K562 (cell line): ENCODE measurements around the gene BOLL. TPM values are rescaled to one million over a fixed set of nuclear protein-coding genes. Genes with fewer than 3 reads are reported as not detected.

Experiments used
- KDM5B ChIP-seq: fragments of 200-600 bp; sonication (generic); IDR thresholded peaks from 2 replicates; pipeline ENCODE4 v1.6.1; 2012; ENCODE audit warnings: low read depth, mild to moderate bottlenecking, moderate library complexity, low read length, control low read depth, inconsistent platforms; ENCODE audit not compliant: insufficient replicate concordance
- L3MBTL2 ChIP-seq: fragments of 450-650 bp; IDR thresholded peaks from 2 replicates; pipeline ENCODE4 v1.6.1; 2016; ENCODE audit warnings: mild to moderate bottlenecking, moderate library complexity
- NCOA2 ChIP-seq, 2 experiments: fragments of 450-650 bp; IDR thresholded peaks; 2 replicates each; pipeline ENCODE4 v1.6.1; 2018; ENCODE audit warnings: mild to moderate bottlenecking in 2 of 2, moderate library complexity in 1 of 2; ENCODE audit not compliant: partially characterized antibody in 2 of 2
- PHF21A ChIP-seq: fragments of 450-650 bp; IDR thresholded peaks from 2 replicates; pipeline ENCODE4 v1.6.1; 2017; ENCODE audit warnings: low read depth, borderline replicate concordance
- RCOR1 ChIP-seq, 2 experiments: IDR thresholded peaks; 2 replicates each; pipeline ENCODE4 v1.6.1; 2012; ENCODE audit warnings: low read depth in 2 of 2, low read length in 2 of 2, borderline replicate concordance in 1 of 2, improper control_type of control experiment in 1 of 2
- ZKSCAN8 ChIP-seq: fragments of 200-800 bp; sonication (Bioruptor generic); IDR thresholded peaks from 2 replicates; pipeline ENCODE4 v1.6.1; 2016; ENCODE audit warnings: missing genetic modification characterization, missing compliant biosample characterization
- ZNF224 ChIP-seq: sonication (generic); formaldehyde crosslinking; IDR thresholded peaks from 2 replicates; pipeline ENCODE4 v1.8.0; 2022; ENCODE audit warnings: mild to moderate bottlenecking, missing genetic modification reagents
- ZNF384 ChIP-seq: IDR thresholded peaks from 2 replicates; pipeline ENCODE4 v1.6.1; 2012; ENCODE audit warnings: low read depth, low read length, improper control_type of control experiment
- ZNF561 ChIP-seq: fragments of 450-650 bp; formaldehyde crosslinking; conservative IDR thresholded peaks from 2 replicates; pipeline ENCODE4 v1.4.0; 2020; ENCODE audit warnings: mild to moderate bottlenecking, moderate library complexity
- ZNF586 ChIP-seq: fragments of 450-650 bp; formaldehyde crosslinking; conservative IDR thresholded peaks from 2 replicates; pipeline ENCODE4 v1.4.0; 2020; ENCODE audit warnings: mild to moderate bottlenecking, moderate library complexity
- ZNF830 ChIP-seq: fragments of 250-450 bp; sonication (Bioruptor Pico); IDR thresholded peaks from 2 replicates; pipeline ENCODE4 v1.5.0; 2021; ENCODE audit warnings: mild to moderate bottlenecking
- polyA plus RNA-seq, 8 experiments: library from polyadenylated mRNA; depleted of rRNA in 4 of 8; stranded (reverse) in 5 of 8; unstranded in 3 of 8; fragments of >200 nt; fragmentation: Nextera tagmentation in 2 of 8; fragmentation: Illumina TruSeq in 1 of 8; extraction: Ambion mirVana in 2 of 8; extraction: Trizol in 1 of 8; gene quantifications; 2 replicates each; pipeline versions ENCODE4 v1.2.1 to v1.2.3, GENCODE V29; 2011 to 2014; ENCODE audit warnings: inconsistent platforms in 1 of 8, missing spikeins in 1 of 8
- total RNA-seq, 7 experiments: library from RNA; depleted of rRNA in 6 of 7; stranded (reverse); fragments of >200 nt in 6 of 7; fragmentation: Illumina TruSeq in 2 of 7; extraction: Trizol in 2 of 7; gene quantifications; 2 replicates each; pipeline versions ENCODE4 v1.2.1 to v1.2.3, GENCODE V29; 2011 to 2021; ENCODE audit warnings: low replicate concordance in 1 of 7
- TF ChIP-seq, protein P1 (sequence below): fragments of 250-450 bp; sonication (Bioruptor Pico); IDR thresholded peaks from 2 replicates; pipeline ENCODE4 v1.4.0; 2020; ENCODE audit warnings: borderline replicate concordance
- TF ChIP-seq, protein P2 (sequence below): sonication (generic); formaldehyde crosslinking; IDR thresholded peaks from 2 replicates; pipeline ENCODE4 v1.8.0; 2023; ENCODE audit warnings: mild to moderate bottlenecking, missing genetic modification reagents
- TF ChIP-seq, protein P3 (sequence below), 2 experiments: fragments of 450-650 bp; conservative IDR thresholded peaks; 2 replicates each; pipeline ENCODE4 v1.6.1; 2017; ENCODE audit warnings: mild to moderate bottlenecking in 2 of 2, moderate library complexity in 2 of 2
- TF ChIP-seq, protein P4 (sequence below), 2 experiments: IDR thresholded peaks; 2 replicates each; pipeline ENCODE4 v1.6.1; 2012; ENCODE audit warnings: improper control_type of control experiment in 2 of 2, low read depth in 2 of 2, low read length in 2 of 2, borderline replicate concordance in 1 of 2

BOLL gene
- total and polyA plus RNA-seq, 9 of the 15 experiments (the other 6 are each of a cell fraction or from before 2014, with no cell fraction given): 0.11 to 0.55 (median 0.19) TPM; not detected in 1

DNA sequence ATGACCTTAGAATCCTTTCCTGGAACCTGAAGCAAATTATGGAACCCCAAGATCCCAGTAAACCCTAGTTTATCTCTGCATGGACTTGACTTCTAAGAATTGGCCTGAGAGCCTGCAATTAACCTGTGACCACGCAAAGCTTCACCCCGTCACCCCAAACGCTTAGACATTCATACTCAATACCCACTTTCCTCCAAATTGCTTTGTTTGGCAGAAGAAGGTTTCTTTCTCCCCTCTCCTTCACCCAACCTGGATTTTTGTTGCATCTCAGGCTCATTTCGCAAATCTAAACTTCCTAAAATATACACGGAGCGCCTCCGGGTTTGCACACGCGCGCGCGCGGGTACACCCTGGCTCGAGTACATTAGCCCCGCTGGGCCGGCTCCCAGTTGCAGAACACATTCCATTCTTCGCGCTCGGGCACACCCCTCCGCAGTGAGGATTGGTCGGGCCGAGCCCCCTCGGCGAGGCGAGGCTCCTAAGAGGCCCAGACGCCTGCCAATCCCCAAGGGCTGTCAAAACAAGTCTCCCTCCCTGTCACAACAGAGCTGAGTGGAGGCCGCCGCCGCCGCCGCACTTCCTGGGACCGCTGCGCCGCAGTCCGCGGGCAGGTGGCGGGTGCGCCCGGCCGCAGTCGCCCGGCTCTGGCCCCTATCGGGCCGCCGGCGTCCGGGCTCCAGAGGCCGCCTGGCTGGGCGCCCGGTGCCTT, 19.1 kb upstream of the BOLL start, which contains the start of gene PLCL1 (continued):
- TF ChIP-seq KDM5B (peak; percentile 43), RCOR1 (IDR thresholded peaks at IDR 0.05; ENCODE audit: borderline replicate concordance in 1 of 2, low read depth in 2 of 2, low read length in 2 of 2) (no peak), PHF21A (no peak), ZNF384 (no peak), ZNF586 (CRISPR knock-in tag) (no peak), ZNF561 (CRISPR knock-in tag) (no peak), ZNF224 (CRISPR knock-in tag) (no peak), ZNF830 (CRISPR knock-in tag) (no peak), L3MBTL2 (peak; percentile 56; the same call in 1 of the 2 replicates), ZKSCAN8 (CRISPR knock-in tag) (no peak), NCOA2 (IDR thresholded peaks at IDR 0.05; ENCODE audit: partially characterized antibody in 2 of 2) (no peak)
- TF ChIP-seq, protein P1, sequence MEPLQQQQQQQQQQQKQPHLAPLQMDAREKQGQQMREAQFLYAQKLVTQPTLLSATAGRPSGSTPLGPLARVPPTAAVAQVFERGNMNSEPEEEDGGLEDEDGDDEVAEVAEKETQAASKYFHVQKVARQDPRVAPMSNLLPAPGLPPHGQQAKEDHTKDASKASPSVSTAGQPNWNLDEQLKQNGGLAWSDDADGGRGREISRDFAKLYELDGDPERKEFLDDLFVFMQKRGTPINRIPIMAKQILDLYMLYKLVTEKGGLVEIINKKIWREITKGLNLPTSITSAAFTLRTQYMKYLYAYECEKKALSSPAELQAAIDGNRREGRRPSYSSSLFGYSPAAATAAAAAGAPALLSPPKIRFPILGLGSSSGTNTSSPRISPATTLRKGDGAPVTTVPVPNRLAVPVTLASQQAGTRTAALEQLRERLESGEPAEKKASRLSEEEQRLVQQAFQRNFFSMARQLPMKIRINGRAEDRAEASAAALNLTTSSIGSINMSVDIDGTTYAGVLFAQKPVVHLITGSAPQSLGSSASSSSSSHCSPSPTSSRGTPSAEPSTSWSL: no peak
- TF ChIP-seq, protein P2, sequence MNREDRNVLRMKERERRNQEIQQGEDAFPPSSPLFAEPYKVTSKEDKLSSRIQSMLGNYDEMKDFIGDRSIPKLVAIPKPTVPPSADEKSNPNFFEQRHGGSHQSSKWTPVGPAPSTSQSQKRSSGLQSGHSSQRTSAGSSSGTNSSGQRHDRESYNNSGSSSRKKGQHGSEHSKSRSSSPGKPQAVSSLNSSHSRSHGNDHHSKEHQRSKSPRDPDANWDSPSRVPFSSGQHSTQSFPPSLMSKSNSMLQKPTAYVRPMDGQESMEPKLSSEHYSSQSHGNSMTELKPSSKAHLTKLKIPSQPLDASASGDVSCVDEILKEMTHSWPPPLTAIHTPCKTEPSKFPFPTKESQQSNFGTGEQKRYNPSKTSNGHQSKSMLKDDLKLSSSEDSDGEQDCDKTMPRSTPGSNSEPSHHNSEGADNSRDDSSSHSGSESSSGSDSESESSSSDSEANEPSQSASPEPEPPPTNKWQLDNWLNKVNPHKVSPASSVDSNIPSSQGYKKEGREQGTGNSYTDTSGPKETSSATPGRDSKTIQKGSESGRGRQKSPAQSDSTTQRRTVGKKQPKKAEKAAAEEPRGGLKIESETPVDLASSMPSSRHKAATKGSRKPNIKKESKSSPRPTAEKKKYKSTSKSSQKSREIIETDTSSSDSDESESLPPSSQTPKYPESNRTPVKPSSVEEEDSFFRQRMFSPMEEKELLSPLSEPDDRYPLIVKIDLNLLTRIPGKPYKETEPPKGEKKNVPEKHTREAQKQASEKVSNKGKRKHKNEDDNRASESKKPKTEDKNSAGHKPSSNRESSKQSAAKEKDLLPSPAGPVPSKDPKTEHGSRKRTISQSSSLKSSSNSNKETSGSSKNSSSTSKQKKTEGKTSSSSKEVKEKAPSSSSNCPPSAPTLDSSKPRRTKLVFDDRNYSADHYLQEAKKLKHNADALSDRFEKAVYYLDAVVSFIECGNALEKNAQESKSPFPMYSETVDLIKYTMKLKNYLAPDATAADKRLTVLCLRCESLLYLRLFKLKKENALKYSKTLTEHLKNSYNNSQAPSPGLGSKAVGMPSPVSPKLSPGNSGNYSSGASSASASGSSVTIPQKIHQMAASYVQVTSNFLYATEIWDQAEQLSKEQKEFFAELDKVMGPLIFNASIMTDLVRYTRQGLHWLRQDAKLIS: no peak
- TF ChIP-seq, protein P3, sequence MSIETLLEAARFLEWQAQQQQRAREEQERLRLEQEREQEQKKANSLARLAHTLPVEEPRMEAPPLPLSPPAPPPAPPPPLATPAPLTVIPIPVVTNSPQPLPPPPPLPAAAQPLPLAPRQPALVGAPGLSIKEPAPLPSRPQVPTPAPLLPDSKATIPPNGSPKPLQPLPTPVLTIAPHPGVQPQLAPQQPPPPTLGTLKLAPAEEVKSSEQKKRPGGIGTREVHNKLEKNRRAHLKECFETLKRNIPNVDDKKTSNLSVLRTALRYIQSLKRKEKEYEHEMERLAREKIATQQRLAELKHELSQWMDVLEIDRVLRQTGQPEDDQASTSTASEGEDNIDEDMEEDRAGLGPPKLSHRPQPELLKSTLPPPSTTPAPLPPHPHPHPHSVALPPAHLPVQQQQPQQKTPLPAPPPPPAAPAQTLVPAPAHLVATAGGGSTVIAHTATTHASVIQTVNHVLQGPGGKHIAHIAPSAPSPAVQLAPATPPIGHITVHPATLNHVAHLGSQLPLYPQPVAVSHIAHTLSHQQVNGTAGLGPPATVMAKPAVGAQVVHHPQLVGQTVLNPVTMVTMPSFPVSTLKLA (conservative IDR thresholded peaks at IDR 0.05): peak; percentile 78 to 87
- TF ChIP-seq, protein P4, sequence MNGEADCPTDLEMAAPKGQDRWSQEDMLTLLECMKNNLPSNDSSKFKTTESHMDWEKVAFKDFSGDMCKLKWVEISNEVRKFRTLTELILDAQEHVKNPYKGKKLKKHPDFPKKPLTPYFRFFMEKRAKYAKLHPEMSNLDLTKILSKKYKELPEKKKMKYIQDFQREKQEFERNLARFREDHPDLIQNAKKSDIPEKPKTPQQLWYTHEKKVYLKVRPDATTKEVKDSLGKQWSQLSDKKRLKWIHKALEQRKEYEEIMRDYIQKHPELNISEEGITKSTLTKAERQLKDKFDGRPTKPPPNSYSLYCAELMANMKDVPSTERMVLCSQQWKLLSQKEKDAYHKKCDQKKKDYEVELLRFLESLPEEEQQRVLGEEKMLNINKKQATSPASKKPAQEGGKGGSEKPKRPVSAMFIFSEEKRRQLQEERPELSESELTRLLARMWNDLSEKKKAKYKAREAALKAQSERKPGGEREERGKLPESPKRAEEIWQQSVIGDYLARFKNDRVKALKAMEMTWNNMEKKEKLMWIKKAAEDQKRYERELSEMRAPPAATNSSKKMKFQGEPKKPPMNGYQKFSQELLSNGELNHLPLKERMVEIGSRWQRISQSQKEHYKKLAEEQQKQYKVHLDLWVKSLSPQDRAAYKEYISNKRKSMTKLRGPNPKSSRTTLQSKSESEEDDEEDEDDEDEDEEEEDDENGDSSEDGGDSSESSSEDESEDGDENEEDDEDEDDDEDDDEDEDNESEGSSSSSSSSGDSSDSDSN (IDR thresholded peaks at IDR 0.05; ENCODE audit: borderline replicate concordance in 1 of 2, low read depth in 2 of 2, low read length in 2 of 2): peak; percentile 18 to 84; a peak in 2 of 4 replicates
